SW 1271 (cell line): Measurements from ENCODE around the gene SIN3A.
"Not testable (repeated sequence)": the region's sequence is repeated elsewhere in the genome, so short reads cannot be mapped to it uniquely, and the experiment has no call there.

ENCODE experiments used
- DNase-seq, 2 experiments: peaks; one replicate each; lab custom pipeline; 2025; lab: John Stamatoyannopoulos, UW

The SIN3A gene

DNA sequence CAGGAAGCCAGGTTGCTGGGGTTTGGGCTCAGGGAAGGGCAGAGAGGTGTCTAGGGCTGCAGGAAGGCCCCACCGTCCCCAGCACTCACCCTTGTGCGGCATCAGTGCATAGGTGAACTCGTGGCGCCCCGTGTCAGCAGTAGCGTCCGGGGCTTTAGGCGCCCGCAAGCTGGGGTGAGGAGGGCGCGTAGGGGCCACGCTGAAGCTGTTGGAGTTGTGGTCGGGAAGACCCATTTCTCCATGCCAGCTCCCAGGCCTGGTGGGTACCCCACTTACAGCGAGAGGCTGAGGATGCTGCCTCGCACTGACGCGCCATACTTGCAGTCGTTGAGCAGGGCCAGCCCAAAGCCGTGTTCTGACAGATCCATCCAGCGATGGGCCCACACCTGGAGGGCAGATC is 95.0 kb downstream of the SIN3A start:
- no peak for DNase-seq

DNA sequence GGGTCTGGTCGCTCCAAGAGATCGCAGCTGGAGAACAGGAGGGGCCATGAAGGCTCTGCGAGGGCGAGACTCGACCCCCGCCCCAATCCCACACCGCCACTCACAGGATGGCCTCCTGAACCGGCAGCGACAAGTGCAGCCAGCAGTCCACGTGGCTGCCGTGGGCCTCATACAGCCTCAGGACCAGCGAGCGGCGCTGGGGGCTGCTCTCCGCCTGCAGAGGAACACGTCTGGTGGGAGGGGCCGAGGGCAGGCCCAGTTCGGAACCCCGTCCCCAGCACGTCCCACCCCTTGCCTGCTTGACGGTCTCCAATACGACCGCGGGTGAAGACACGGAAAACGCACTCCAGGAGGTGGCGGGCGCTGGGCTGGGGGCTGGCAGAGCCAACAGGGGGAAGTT is 95.5 kb downstream of the SIN3A start:
- DNase-seq: no peak

- DNase-seq: no peak
Observed at GRCh38 chr15:75355369-75355768, 96.1 kb downstream of the SIN3A start.

- DNase-seq: no peak
Observed at GRCh38 chr15:75354454-75354853, 97.0 kb downstream of the SIN3A start.

- DNase-seq: no peak
Observed at GRCh38 chr15:75353604-75354003, 97.9 kb downstream of the SIN3A start.

DNA sequence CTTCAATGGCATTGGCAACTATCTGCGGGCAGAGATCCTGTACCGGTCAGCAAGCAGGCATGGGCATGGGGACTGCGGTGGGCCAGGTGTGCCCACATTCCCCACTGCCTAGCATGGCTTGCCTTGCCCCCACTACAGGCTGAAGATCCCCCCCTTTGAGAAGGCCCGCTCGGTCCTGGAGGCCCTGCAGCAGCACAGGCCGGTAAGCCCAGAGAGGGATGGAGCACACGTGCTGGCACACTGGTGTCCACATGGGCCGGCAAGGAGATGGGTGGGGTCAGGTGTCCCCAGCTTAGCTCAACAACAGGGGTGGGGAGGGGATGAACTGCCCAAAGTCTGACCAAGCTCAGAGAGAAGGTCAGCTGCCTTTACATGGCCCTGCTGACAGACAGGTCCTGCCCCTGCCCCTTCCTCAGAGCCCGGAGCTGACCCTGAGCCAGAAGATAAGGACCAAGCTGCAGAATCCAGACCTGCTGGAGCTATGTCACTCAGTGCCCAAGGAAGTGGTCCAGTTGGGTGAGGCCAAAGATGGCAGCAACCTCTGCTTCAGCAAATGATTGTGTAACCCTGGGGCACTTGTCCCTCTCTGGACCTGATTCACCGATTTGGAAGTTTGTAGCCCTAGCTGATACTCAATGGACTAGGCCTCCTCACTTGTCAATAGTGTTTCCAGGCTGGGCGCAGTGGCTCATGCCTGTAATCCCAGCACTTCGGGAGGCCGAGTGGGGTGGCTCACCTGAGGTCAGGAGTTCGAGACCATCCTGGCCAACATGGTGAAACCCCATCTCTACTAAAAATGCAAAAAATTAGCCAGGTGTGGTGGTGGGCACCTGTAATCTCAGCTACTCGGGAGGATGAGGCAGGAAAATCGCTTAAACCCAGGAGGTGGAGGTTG is 99.1 kb downstream of the SIN3A start:
- DNase-seq: no peak

DNA sequence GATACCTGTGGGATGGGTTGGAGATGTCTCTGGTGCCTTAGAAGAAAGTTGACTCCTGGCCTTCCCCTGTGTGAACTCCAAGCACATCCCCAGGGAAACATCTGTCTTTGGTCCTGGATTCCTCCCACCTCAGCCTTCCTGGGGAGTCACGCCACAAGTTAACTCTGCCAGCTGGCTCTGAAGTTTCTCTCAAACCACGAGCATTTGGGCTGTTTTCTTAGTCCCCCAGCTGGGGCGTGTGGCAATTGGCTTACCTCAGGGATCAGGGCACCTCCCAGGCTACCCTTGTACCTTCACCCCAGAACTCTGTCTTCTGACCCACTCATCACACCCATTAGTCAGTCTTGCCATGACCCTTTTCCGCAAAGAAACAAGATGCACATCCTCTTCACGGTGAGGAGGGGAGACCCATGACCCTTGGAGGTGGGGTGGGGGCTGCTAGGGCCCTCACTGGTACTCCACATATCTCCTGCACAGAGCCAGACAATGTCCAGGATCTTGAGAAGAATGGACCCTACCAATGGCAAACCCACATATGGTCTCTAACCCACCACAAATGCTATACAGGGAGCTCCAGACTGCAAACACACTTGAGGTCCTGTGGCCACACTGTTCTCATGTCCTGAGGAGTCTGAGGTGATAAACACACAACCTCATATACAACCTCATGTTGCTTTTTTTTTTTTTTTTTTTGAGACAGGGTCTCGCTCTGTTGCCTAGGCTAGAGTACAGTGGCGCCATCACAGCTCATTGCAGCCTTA is 100.7 kb downstream of the SIN3A start:
- no peak for DNase-seq

DNA sequence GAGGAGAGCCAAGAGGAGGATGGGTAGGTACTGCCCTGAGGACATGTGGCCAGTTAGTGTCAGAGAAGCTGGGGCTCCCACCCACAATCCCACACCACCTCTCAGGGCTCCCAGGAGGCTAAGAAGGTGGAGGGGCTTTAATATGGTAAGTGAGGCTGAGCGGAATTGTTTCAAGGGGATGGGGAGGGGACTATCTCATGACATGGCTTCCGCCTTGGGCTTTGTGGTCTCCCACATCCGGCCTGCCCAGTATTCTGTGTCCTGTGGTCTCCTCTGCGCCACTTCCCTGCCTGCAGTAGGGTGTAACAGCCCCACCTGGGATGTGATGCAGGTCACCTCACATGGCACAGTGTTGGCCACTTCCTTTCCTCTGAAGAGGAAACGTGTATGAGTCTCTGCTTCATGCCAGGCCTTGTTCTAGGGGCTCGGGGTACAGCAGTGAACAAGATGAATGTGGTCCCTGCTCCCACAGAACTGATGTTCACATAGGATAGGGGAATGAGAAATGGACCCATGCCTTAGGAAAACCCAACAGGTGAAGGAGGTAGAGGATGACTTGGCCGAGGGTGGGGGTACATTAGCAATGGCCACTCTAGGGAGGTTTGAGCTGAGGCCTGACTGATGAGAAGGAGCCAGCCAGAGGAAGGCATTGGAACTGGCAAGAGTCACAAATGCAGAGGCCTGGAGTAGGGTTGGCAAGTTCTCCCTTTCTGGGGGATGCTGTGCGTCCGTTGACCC is 101.5 kb downstream of the SIN3A start:
- no peak for DNase-seq

- DNase-seq: not testable (repeated sequence)
Observed at GRCh38 chr15:75349351-75349669, 102.2 kb downstream of the SIN3A start.

GRCh38 chr15:75348562-75349350 is 102.7 kb downstream of the SIN3A start:
- DNase-seq: no peak

GRCh38 chr15:75348034-75348561 is 103.4 kb downstream of the SIN3A start:
- no peak for DNase-seq

DNA sequence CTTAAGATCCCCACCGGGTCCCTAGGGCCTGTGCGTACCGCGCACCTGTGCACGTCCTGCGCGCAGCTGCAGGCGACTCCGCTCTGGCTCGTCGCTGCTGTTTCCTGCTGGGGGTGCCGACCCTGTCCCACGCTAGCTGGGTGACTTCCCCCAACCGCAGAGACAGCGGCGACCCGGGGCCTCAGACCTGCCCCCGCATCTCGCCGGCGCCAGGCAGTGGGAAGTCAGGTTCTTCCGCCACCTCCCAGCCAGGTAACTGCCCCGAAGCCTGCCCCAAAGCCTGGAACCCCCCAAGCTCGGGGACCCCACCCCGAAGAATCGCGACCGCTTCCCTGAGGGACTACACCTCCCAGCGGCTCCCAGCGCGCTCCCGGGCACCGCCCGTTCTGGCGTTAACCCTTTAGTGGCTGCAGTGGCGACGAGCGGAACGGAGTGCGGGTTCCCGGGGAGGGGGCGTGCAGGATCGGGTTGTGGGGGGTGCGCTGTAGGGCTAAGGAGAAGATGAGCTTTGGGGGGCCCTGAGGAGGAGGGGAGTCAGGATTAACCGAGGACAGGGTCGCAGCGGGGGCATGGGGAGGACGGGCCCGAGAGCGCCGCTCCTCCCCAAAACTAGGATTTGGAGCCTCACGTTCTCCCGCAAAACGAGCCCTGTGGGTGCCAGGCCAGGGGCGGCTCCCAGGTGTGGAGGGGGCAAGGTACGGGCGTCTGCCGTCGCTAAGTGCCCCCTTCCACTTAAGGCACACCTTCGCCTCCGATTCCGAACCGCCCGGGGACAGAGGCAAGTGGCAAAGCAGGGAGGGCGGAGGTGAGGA is 104.1 kb downstream of the SIN3A start:
- no peak for DNase-seq

GRCh38 chr15:75346796-75347221 is 104.7 kb downstream of the SIN3A start, which contains the start of gene NEIL1:
Gene NEIL1, plus strand, starts transcription at chr15:75347039. Its CDS starts 1,867 bp downstream, at chr15:75348906.
- DNase-seq: no peak

GRCh38 chr15:75343953-75344352 is 107.5 kb downstream of the SIN3A start:
- DNase-seq: not testable (repeated sequence)

DNA sequence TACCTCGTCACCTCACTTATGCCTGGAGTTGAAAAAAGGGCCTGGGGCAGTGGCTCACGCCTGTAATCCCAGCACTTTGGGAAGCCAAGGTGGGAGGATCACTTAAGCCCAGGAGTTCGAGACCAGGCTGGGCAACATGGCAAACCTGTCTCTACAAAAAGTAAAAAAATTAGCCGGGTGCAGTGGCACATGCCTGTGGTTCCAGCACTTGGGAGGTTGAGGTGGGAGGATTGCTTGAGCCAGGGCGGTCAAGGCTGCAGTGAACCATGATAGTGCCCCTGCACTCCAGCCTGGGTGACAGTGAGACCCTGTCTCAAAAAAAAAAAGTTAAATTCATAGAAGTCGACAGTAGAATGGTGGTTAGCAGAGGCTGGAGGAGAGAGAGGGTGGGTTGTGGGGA is 109.3 kb downstream of the SIN3A start:
- DNase-seq: no peak

GRCh38 chr15:75339531-75340240 is 111.8 kb downstream of the SIN3A start:
- no peak for DNase-seq

DNA sequence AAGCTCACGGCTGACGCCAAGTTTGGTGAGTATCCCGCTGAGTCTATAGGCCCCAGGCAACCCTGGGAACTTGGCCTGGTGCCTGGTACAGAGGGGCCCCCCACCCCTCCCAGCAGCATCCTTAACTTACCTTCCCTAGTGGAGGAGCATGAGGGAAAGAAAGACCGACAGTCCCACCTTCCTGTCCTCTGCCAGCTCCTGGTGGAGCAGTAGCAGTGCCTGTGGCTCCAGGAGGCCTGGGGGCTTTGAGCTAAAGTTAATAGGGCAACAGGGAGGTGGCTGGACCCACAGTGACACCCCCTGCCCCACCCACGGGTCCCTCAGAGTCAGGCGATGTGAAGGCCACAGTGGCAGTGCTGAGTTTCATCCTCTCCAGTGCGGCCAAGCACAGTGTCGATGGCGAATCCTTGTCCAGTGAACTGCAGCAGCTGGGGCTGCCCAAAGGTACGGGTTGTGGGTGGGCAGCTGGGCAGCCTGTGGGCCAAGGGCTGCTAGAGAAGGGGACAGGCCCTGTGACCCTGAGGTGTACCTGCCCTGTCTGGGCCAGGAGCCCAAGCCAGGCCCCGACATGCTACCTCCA is 112.7 kb downstream of the SIN3A start:
- DNase-seq: no peak

- DNase-seq: peak; percentile 84 to 95
Observed at GRCh38 chr15:75335705-75336355, 115.7 kb downstream of the SIN3A start, which contains the start of gene COMMD4. Gene COMMD4, plus strand, starts transcription at chr15:75336063. Its CDS starts 27 bp downstream, at chr15:75336090.

DNA sequence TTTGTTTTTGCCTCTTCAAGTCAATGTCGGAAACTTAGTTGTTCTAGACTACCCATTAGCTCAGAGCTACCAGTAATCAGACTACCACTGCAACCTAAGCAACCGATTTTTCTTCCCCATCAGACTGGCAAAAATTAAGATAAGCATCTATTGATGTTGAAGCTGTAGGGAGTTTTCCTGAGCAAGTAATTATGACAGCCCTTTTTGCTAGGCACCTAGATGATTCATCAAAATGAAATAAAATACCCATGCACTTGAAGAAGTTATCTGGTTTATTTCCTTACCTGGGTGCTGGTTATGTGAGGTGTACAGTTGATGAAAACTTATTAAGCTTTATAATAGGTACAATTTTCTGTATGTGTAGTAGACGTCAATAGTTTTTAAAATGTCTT is 116.2 kb downstream of the SIN3A start:
- no peak for DNase-seq
